ENCODE data around the gene PMFBP1. TPM values are rescaled to one million over a fixed set of nuclear protein-coding genes. Genes with fewer than 3 reads are reported as not detected.

PMFBP1 gene
- total and polyA plus RNA-seq, 2 of the 4 experiments (the other 2 are of a cell fraction) = under 0.01 TPM; not detected in 1

DNA sequence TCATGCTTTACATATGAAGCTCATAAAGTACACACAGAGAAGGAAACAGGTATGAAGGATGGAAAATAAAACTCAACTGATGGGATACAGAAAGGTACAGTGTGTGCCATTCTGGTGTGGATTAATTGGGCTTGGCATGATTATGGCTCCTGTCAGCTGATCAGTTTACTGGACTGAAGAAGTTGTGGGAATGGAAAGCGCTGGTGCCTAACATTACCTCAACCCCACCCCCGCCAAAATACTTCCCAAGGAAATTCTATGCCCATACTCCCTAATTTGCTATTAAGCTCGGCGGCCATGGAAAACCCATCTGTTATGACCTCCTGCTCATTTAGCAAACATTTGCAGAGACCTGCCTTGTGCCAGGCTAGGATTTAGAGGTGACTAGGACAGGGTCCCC, 16.6 kb upstream of the PMFBP1 start:
- BruUV-seq (replicated peaks) = no TSS peak

More for the DNA sequence above, 16.6 kb upstream of the PMFBP1 start:
- H3K14ac ChIP-seq (replicated peaks; ENCODE audit: low read depth, low read length) = no peak overlapping the region
- dilution Hi-C loops (cut with HindIII; ENCODE audit: low sequenced_read_pairs, unreplicated experiment) = no loop called here
- H3K79me1 ChIP-seq (ENCODE audit: low read depth in 1 of 2, low read length in 2 of 2) = no peaks in the 10 kb centered on the region
- H3K9ac ChIP-seq (ENCODE audit: low read depth, low read length) = no peak overlapping the region
- peaks cover 2% of the 10 kb centered on the region; the same call in 1 of the 2 replicates for H3K9me3 ChIP-seq (ENCODE audit: control insufficient read depth, insufficient read depth, low read length)
- H3K4ac ChIP-seq (ENCODE audit: low read depth, low read length) = no peak overlapping the region
- H2AFZ ChIP-seq (replicated peaks; ENCODE audit: low read length, poor library complexity) = no peak overlapping the region
- in situ Hi-C loops (cut with MboI; ENCODE audit: low sequenced_read_pairs) = no loop called here
- no peak overlapping the region for H2BK120ac ChIP-seq (ENCODE audit: low read depth, low read length)
- no peak overlapping the region for H3K4me3 ChIP-seq (ENCODE audit: insufficient read depth, low read depth, low read length)
- H3K27me3 ChIP-seq (ENCODE audit: control insufficient read depth, insufficient read depth, low read length) = no peaks in the 10 kb centered on the region
- H3K9me1 ChIP-seq (ENCODE audit: insufficient read depth, low read length) = no peaks in the 10 kb centered on the region
- no peak overlapping the region for H4K8ac ChIP-seq (ENCODE audit: low read depth in 2 of 2, low read length in 2 of 2)
- H3K27ac ChIP-seq (ENCODE audit: insufficient read depth, low read length) = no peak overlapping the region
- CTCF ChIA-PET = no interaction called here
- H3K23ac ChIP-seq (ENCODE audit: low read depth, low read length) = no peak overlapping the region
- no peaks in the 10 kb centered on the region for H3K36me3 ChIP-seq (ENCODE audit: control insufficient read depth, insufficient read depth, low read length)
- intact Hi-C loops (cut with micrococcal nuclease) = no loop called here
- H4K20me1 ChIP-seq (ENCODE audit: insufficient read depth, low read length) = no peaks in the 10 kb centered on the region
- no peak overlapping the region for H2AK9ac ChIP-seq (replicated peaks; ENCODE audit: low read depth, low read length, poor library complexity)
- H2AK5ac ChIP-seq (ENCODE audit: low read depth, low read length) = no peak overlapping the region
- H4K5ac ChIP-seq (ENCODE audit: low read depth, low read length) = no peak overlapping the region
- no CpG with 5 or more reads among the region's 4 CpGs for WGBS, 2 experiments (ENCODE audit: extremely low coverage in 2 of 2, insufficient read length in 1 of 2)
- no peak overlapping the region for H2BK15ac ChIP-seq (ENCODE audit: low read depth, low read length)
- H4K91ac ChIP-seq (ENCODE audit: insufficient read depth, low read depth, low read length) = no peak overlapping the region
- no peak overlapping the region for H3K4me2 ChIP-seq (ENCODE audit: low read depth, low read length)
- no peak for TF ChIP-seq MAFK (IDR thresholded peaks at IDR 0.05; ENCODE audit: low read depth, low read length)
- TF ChIP-seq, protein P1, sequence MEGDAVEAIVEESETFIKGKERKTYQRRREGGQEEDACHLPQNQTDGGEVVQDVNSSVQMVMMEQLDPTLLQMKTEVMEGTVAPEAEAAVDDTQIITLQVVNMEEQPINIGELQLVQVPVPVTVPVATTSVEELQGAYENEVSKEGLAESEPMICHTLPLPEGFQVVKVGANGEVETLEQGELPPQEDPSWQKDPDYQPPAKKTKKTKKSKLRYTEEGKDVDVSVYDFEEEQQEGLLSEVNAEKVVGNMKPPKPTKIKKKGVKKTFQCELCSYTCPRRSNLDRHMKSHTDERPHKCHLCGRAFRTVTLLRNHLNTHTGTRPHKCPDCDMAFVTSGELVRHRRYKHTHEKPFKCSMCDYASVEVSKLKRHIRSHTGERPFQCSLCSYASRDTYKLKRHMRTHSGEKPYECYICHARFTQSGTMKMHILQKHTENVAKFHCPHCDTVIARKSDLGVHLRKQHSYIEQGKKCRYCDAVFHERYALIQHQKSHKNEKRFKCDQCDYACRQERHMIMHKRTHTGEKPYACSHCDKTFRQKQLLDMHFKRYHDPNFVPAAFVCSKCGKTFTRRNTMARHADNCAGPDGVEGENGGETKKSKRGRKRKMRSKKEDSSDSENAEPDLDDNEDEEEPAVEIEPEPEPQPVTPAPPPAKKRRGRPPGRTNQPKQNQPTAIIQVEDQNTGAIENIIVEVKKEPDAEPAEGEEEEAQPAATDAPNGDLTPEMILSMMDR (conservative IDR thresholded peaks at IDR 0.05; ENCODE audit: low read depth, low read length) = no peak
- no peak for TF ChIP-seq CHD1 (IDR thresholded peaks at IDR 0.05; ENCODE audit: low read depth, low read length)
- TF ChIP-seq NFE2L2 (IDR thresholded peaks at IDR 0.05; ENCODE audit: low read depth, low read length) = no peak
- TF ChIP-seq RCOR1 (IDR thresholded peaks at IDR 0.05; ENCODE audit: insufficient replicate concordance, low read length) = no peak
- TF ChIP-seq, protein P2, sequence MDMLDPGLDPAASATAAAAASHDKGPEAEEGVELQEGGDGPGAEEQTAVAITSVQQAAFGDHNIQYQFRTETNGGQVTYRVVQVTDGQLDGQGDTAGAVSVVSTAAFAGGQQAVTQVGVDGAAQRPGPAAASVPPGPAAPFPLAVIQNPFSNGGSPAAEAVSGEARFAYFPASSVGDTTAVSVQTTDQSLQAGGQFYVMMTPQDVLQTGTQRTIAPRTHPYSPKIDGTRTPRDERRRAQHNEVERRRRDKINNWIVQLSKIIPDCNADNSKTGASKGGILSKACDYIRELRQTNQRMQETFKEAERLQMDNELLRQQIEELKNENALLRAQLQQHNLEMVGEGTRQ (IDR thresholded peaks at IDR 0.05; ENCODE audit: low read depth, low read length) = no peak
- no peak overlapping the region for H2BK20ac ChIP-seq (ENCODE audit: low read depth, low read length)
- no peak overlapping the region for H3K56ac ChIP-seq (ENCODE audit: extremely low read depth, insufficient read depth, low read length)
- no peak overlapping the region for H2BK5ac ChIP-seq (ENCODE audit: low read depth, low read length, poor library complexity, severe bottlenecking)
- no peak overlapping the region for H3K18ac ChIP-seq (ENCODE audit: low read depth, low read length)
- POLR2A ChIA-PET (ENCODE audit: unreplicated experiment) = no interaction called here
- ATAC-seq (ENCODE audit: low read depth) (no peak), DNase-seq (no peak)
- no peaks in the 10 kb centered on the region for H3K4me1 ChIP-seq (ENCODE audit: control insufficient read depth, insufficient read depth, low read length)

Data from IMR-90 (cell line).